GM18907 (cell line): ENCODE data around the gene AQP12B.
"Not testable (repeated sequence)": the region's sequence is repeated elsewhere in the genome, so short reads cannot be mapped to it uniquely, and the experiment has no call there.

Experiments
- ATAC-seq: cut with Tn5 transposase; IDR thresholded peaks from one replicate; pipeline ENCODE4 v1.9.1; 2021; ENCODE audit warnings: mild to moderate bottlenecking, moderate library complexity; ENCODE audit not compliant: unreplicated experiment

Gene AQP12B, protein sequence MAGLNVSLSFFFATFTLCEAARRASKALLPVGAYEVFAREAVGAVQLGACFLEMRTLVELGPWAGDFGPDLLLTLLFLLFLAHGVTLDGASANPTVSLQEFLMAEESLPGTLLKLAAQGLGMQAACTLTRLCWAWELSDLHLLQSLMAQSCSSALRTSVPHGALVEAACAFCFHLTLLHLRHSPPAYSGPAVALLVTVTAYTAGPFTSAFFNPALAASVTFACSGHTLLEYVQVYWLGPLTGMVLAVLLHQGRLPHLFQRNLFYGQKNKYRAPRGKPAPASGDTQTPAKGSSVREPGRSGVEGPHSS

DNA sequence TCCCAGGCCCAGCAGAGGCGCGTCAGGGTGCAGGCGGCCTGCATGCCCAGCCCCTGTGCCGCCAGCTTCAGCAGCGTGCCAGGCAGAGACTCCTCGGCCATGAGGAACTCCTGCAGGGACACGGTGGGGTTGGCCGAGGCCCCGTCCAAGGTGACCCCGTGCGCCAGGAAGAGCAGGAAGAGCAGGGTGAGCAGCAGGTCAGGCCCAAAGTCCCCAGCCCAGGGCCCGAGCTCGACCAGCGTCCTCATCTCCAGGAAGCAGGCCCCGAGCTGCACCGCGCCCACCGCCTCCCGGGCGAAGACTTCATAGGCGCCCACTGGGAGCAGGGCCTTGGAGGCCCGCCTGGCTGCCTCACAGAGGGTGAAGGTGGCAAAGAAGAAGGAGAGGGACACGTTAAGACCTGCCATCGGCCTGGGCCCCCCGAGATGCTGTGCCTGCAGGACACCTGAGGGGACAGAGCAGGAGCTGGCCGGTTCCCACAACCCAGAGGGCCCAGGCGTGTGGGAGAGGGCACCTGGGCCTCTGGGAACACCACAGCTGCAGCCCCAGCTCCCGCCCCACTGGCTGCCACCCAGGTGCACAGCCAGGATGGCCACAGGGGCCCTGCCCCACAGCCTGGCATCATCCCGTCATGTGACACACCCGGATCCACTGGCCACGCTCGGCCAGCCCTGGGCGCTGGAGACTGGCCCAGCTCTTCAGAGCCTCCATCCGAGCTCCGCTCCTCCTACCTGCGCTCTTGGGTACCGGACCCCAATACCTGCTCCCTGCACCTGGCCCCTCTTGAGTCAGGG is at the start of gene AQP12B:
Gene AQP12B (minus strand): TSS at position 455 of the 794 bp plus-strand sequence. CDS start 48 bp downstream, at position 407.
- ATAC-seq = not testable (repeated sequence)

DNA sequence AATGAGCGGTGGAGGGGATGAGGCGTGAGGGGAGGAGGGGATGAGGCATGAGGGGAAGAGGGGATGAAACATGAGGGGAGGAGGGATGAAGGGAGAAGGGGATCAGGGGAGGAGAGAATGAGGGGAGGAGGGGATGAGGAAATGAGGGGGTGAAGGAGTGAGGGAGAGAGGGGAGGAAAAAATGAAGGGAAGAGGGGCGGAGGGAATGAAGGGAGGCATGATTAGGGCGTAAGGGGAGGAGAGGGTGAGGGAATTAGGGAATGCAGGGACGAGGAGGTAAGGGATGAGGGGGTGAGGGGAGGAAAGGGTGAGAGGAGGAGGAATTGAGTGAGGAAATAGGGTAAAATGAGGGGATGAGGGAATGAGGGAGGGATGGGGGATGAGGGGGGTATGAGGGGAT is 49.5 kb upstream of the AQP12B start:
- no peak for ATAC-seq

DNA sequence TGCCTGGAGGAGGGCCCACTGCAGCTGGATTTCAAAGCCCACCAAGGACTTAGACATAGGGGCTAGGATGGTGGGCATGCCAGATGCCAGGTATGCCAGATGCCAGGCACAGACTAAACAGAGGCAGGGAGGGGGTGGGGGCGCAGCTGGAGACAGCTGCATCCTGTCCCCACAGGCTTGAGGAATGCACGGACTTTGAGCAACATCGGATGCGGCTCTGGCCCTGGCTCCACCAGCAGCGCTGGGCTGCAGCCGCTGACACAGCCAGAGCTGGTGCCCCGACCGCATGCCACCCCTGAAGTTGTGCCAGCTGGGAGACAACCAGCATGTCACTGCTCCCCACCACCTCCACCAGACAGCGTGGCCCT is 48.5 kb upstream of the AQP12B start:
- no peak for ATAC-seq

DNA sequence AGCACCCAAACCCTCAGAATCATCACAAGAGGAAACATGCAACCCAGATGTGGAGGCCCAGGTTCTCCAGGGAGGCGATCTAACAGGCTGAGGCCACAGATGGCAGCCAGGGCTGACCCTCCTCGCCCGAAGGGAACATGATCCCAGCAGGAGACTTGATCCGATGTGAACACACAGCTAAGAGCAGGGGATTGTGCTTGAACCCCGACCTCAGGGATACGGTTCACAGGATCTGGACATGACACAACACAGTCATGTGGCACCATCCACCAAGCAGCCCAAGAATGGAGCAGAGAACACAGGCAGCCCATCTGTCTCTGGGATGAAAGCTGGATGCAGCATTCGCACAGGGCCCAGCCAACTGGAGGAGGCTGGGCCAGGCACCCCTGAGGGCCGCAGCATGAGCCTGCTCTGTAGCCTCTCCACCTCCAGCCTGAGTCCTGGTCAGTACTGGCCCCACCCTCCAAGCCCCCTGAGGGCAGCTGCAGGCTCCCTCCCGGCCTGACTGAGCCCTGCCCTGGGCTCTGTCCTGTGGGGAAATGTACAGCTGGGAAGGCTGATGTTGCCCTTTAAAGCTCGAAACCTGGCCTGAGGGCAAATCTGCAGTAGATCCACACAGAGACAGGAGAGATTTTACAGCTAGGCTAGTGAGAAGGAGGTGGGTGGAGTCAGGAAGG is 48.0 kb upstream of the AQP12B start:
- no peak for ATAC-seq

DNA sequence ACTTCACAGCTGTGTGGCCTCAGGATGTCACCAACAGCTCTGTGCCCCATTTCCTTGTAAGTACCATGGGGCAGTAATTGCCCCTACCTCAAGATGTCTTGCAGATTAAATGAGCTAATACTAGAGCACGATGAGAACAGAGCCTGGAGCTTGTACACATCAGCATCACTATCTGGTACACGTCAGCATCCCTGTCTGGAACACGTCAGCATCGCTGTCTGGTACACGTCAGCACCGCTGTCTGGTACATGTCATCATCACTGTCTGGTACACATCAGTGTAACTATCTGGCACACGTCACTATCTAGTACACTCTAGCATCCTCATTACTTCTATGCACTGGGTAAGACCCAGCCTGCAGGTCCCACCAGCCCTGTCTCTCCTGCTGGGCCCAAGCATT is 46.1 kb upstream of the AQP12B start:
- no peak for ATAC-seq

DNA sequence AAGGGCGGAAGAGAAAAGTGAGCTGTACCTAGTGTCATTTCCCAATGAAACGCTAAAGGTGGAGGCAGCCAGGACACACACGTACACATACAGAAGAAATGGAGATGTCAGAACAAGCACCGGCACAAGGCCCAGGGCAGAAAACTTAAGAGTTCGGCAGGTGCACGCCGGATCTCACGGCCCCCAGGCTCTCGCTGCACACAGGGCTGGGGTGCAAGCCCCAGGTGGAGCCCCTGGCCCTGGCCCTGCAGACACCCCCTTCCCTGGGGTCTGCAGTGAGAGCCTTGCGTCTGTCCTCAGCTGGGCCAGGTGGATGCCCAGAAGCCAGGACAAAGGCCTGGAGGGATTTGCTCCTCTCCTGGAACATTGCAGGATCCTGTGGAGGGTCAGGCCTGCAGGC is 45.7 kb upstream of the AQP12B start:
- no peak for ATAC-seq

DNA sequence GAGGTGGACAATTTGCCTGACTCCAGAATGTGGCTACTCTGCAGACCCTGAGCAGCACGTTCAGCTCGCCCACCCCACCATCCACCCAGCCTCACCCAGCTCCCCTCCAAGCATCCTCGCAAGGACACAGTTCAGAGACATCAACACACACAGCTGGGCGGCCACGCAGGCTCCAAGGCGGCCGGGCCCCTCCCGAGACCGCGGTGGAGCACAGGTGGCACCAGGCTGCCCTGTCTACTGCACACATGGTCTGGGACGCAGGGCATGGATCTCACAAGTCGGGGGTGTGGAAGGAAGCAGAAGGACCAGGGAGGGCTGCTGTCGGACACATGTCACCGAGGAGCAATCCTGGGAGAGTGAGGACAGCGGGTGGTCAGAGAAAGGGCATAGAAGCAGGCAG is 45.2 kb upstream of the AQP12B start:
- ATAC-seq = no peak

DNA sequence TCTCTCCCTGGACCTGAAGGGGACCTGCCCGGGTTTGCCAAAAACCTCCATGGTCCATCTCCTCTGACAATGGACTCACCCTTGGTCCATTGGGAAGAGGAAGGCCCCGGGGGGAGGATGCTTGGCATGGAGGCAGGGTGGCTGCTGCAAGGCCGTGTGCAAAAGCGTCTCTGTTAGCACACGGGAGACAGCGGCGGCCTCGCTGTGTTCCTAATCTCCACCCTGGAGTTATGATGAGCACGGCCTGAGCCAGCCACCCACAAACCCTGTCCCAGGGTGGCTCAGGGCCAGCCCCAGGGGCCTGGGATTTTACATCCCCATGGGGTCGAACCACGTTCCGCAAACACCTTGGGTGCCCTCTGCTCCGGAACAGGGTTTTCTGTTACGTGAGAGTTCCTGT is 44.8 kb upstream of the AQP12B start:
- ATAC-seq = no peak

DNA sequence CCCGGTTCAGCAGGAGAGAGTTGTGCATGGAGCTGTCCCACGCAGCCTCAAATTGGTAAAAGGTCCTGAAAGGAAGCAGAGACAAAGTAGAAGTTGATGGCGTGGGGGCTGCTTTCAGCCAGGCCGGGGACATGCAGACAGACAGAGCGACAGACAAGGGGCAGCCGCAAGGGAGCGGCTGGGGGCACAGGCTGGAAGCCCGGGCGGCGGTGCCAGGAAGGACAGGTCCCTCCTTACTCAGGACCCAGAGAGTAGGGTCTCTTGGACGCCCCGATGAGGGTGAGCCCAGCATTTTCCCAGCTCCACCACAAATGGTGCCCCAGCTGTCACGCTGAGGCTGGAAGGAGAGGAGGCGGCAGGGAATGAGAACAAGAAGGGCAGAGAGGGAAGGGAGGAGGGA is 44.2 kb upstream of the AQP12B start:
- ATAC-seq = no peak

DNA sequence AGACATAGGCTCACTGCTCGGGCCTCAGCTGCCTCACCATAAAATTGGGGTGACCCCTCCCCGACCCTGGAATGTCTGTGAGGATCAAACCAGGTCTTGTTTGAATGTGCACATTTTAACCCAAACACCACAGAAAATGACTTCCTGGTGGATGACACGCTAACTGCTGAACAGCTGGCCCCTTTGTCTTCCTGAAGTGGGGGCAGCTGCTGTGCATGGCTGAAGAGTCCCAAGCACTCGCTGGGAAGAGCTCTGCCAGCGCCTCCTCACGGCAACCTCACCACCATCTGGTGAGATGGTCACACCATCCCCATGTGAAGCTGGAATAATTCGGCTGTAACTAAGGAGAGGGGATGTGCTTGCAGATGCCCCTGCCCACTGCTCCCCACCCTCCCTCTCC is 43.0 kb upstream of the AQP12B start:
- ATAC-seq = no peak

DNA sequence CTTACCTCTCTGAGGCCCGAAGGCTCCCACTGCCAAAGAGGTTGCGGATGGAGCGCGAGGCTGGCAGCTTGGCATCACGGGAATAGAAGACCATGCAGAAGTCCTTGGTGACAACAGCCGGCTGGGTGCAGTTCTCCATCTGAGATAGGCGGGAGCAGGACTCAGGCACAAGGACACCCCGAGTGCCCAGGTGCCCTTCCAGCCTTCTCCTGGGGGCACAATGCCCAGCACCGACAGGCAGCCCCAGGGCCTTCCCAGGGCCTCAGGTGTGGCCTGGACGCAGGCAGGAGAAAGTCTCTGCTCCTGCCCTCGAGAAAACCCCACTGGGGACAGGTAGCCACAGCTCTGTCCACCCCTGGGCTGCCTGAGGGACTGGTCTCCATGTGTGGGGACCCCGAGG is 42.6 kb upstream of the AQP12B start:
- no peak for ATAC-seq

DNA sequence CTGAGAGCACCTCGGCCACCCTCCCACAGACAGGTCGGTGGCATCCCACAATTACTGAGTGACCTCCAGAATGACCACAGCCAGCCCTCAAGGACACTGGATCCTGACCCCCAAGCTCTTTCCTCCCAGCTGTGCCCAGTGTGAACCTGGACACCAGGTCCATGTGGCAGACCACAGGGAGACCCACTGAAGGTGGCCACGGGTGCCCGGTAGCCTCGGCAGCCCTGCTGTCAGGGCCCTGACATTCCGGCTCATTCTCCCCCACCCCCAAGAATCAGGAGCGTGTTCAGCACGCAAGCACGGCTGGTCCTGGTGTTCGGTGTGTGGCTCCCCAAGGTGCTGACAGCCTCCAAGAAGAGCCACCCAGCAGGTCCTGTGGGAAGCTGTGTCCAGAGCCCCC is 41.7 kb upstream of the AQP12B start:
- ATAC-seq = no peak

DNA sequence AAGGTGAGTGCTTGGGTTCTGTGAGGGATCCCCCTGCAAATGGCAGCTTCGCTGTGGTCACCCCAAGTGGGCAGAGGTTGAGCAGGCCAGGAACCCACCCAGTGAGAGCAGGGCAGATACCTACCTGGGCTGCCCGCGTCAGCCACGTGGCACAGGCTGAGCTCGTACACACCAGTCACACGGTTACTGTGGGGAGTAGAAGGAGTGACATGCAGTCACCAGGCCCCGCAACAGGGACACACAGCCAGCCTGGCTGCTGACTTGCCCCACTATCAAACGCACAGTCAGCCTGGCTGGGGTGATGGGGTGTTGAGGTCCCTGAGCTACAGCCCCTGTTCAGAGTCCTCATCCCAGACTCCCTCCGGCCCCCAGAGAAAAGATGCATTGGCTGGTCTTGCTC is 41.2 kb upstream of the AQP12B start:
- ATAC-seq = no peak

DNA sequence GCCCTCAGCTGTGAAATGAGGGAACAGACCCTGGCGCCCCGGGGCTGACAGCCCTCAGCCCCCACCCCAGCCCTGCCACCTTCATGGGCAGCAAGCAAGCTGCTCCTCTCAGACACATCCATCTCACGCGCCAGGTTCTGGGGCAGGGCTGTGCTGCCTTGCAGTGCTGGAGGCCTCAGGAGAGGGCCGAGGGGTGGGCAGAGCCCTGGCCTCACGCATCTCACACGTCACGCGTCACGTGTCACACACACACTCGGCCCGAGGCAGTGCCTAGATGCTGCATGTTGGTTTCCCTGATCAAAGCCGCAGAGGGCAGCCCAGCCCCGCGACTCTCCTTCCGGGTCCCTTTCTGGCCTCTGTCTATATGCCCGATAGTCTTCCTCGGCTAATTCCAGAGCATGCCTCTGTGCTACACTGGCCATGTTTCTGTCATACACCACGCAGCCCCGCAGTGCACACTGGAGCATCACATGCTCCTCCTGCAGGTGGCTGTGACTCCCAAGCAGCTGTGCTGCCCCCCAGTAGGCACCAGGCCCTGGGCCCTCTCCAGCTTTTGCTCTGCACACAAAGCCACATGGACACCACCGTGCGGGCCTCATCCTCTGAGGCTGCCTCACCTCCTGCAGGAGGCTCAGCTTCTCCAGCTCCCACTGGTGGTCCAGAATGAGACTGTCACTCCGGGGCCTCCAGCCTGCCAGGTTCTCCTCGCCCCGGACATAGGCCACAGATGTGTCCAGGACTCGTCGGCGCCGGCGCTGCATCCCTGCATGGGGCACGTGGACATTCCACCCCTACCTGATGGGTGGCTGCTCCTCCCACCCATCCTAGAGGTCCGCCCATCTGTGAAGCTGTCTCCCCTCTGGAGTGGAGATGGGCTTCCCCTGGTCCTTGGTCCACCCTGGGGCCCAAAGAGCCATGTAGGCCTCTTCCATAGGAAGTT is 40.4 kb upstream of the AQP12B start:
- no peak for ATAC-seq

DNA sequence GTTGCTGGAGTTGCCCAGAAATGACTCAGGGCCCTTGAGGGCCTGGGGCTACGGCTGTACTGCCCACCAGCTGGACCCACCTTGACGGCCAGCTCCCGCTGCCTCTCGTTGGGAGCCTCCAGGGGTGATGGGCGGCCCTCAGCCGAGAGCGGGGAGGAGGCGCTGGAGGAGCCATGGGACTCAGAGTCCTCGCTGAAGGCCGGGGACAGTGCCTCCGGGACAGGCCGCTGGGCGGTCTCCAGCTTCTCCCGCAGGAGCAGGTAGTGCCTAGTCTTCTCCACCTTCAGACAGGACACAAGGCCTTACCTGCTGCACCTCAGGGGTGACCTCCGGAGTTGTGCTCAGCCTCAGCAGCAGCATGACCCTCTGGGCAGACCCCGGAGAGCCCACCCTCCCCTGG is 39.7 kb upstream of the AQP12B start:
- no peak for ATAC-seq

DNA sequence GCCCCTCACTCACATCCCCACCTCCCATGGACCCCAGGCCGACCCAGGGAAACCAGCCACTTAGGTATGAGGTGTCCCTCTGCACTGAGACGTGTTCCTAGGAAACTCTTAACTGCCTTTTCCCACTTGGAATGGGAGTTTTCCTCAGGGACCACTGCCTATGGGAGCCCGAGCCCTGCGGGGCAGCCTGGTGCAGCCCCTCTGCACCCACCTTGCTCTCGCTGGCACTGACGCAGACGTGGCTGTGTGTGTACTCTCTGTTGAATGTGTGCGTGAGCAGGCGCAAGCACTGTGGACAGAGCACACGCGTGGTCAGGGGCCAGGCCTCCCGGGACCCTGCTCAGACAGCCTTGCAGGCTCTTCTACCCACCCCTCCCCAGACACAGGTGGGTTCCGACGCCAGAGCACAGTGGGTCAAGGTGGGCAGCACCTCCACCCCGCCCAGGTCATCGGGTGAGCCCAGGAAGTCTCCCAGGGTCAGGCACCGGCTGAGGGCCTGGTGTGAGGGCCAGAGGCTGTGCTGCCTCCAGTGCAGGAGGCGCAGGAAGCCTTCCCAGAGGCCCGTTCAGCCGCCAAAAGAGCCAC is 39.0 kb upstream of the AQP12B start:
- ATAC-seq = no peak

DNA sequence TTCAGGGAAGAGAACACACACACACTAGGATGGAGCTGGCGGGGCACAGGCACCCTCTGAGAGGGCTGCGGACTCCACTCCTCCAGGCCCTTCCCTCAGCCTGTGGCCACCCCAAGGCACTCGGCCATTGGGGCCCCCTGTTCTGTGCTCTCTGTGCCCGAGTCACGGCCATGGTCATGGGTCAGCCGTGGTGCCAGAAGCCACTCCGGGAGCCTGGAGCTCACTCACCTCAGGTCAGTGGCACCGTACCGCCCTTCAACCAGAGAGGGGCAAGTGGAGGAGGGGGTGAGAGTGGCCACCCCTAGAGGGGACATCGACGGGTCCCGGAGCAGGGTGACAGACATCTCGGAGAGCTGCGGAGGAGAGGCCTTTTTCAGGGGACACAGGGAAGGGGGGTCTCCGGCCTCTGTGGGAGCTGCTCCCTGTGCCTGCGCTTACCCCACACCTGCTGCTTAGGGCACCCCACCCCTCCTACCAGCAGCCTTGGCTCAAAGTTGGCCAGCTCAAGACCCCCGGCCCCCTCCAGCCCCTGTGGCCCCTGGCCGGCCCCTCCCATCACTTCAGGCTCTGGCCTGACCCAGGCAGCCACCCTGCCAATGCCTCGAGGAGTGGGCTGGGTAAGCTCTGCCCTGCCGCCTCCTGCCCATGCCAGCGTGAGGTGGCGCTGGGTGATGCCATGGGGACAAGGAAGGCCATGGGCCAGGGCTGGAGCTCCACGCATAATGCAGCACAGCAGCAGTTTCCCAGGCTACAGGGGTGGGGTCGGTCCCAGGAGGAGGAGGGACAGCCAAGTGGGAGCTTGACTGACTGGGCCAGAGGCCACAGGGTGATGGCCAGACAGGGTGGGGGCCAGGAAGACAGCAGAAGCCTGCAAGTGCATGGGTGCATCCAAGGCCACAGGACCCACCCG is 38.3 kb upstream of the AQP12B start:
- no peak for ATAC-seq

DNA sequence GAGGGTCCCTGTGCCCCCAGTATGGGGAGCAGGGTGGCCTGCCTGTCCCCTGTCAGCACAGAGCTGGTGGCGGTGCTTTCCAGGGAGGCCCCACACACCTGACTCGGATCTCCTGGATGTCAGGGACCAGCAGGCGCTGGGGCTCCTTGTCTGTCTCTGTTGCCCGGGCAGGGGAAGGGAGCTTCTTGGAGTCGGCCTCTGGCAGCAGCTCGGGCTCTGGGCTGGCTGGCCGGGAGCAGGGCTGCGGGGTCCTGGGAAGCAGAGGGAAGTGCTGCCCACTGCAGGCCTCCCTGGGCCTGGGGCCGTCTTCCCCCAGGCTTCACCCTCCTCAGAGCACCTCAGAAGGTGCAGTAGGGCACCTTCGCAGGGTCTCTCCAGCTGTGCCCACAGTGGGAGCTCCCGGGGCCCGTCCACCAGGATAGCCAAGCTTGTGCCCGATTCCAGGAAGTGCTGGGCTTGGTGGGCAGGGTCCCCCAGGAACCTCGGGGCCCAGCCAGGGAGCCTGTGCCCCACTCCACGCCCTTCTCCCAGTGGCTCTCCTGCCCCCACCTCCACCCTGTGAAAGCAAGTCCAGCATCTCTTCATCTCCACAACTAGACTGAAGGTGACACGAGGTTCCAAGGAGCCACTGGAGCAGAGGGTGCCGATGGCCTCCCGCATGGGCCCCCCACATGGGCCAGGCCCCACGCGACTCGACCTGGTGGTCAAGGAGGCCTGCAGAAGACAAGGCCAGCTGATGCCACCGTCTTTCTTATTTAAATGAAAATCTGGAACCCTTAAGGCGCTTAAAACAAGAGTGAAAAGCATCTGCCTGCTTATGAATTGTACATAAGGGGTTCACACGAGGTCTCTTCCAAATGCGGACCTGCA is 37.2 kb upstream of the AQP12B start:
- no peak for ATAC-seq
